GM12878 (cell line): ENCODE data around the gene FAM234A. TPM values are rescaled to one million over a fixed set of nuclear protein-coding genes. Genes with fewer than 3 reads are reported as not detected.

ENCODE experiments used
- ATAC-seq: fragments of 200-7000 bp; cut with Tn5 transposase; 3 replicates; pipeline ENCODE4 v1.9.1; 2020; ENCODE audit warnings: mild to moderate bottlenecking, moderate library complexity
- BruUV-seq: library from RNA; stranded (reverse); fragments of 400-500 nt; replicated peaks from 2 replicates; lab custom pipeline; 2021; lab: Mats Ljungman, UMichigan
- CTCF ChIA-PET: fragments of 300-600 bp; sonication (Branson Sonifier 250); formaldehyde crosslinking; extraction: SDS; loops from one replicate; lab custom pipeline; 2021; ENCODE audit warnings: inconsistent platforms; lab: Yijun Ruan, JAX
- POLR2A ChIA-PET: fragments of 350-600 bp; formaldehyde crosslinking; extraction: SDS; loops from one replicate; lab custom pipeline; 2021; ENCODE audit warnings: inconsistent platforms; lab: Charles Lee
- RAD21 ChIA-PET: fragments of 300-600 bp; sonication (Branson Sonifier 250); formaldehyde crosslinking; loops from one replicate; lab custom pipeline; 2023; ENCODE audit warnings: antibody characterized with exemption; ENCODE audit not compliant: unreplicated experiment; lab: Charles Lee
- SMC1A ChIA-PET: fragments of 300-600 bp; sonication (Branson Sonifier 250); formaldehyde crosslinking; loops from one replicate; lab custom pipeline; 2023; ENCODE audit not compliant: unreplicated experiment, uncharacterized antibody; lab: Charles Lee
- DNase-seq: peaks from one replicate; pipeline ENCODE4 v3.0.0-alpha.2; 2011; ENCODE audit warnings: low read depth, low spot score
- FAIRE-seq: peaks from 3 replicates; lab custom pipeline; 2011; peaks lifted over from hg19 to GRCh38; lab: Jason Lieb, UNC
- H2AFZ ChIP-seq: 2 replicates; pipeline ENCODE4 v1.6.0; 2011; ENCODE audit warnings: low read depth, low read length, control low read depth; ENCODE audit not compliant: control insufficient read depth
- H3K27ac ChIP-seq: 2 replicates; pipeline ENCODE4 v1.5.1; 2011; ENCODE audit warnings: control low read depth; ENCODE audit not compliant: control insufficient read depth, insufficient read depth
- H3K27me3 ChIP-seq, 2 experiments: replicated peaks in 1 of 2; 2 replicates each; pipeline versions ENCODE4 v1.6.0 to v1.6.1; 2011; ENCODE audit warnings: low read length in 1 of 2; ENCODE audit not compliant: control insufficient read depth in 2 of 2, insufficient read depth in 2 of 2
- H3K36me3 ChIP-seq, 2 experiments: 2 replicates each; pipeline ENCODE4 v1.5.1; 2011; ENCODE audit warnings: low read length in 1 of 2; ENCODE audit not compliant: control insufficient read depth in 2 of 2, insufficient read depth in 2 of 2
- H3K4me1 ChIP-seq: 2 replicates; pipeline ENCODE4 v1.6.1; 2011; ENCODE audit warnings: mild to moderate bottlenecking, low read length, moderate library complexity, mixed read lengths; ENCODE audit not compliant: control insufficient read depth, insufficient read depth
- H3K4me2 ChIP-seq: 2 replicates; pipeline ENCODE4 v1.6.0; 2011; ENCODE audit warnings: control low read depth; ENCODE audit not compliant: control insufficient read depth, insufficient read depth
- H3K4me3 ChIP-seq: fragments of 200-600 bp; sonication (generic); 2 replicates; pipeline ENCODE4 v1.5.1; 2016
- H3K79me2 ChIP-seq: 2 replicates; pipeline ENCODE4 v1.6.0; 2011; ENCODE audit warnings: low read length; ENCODE audit not compliant: control insufficient read depth, insufficient read depth
- H3K9ac ChIP-seq: 2 replicates; pipeline ENCODE4 v1.8.0; 2011; ENCODE audit warnings: low read length, control low read depth, mixed read lengths; ENCODE audit not compliant: control insufficient read depth, insufficient read depth
- H3K9me3 ChIP-seq: replicated peaks from 3 replicates; pipeline ENCODE4 v1.5.1; 2011; ENCODE audit warnings: mild to moderate bottlenecking, low read length; ENCODE audit not compliant: control insufficient read depth, insufficient read depth
- H4K20me1 ChIP-seq: 2 replicates; pipeline ENCODE4 v1.6.0; 2011; ENCODE audit not compliant: control insufficient read depth, insufficient read depth
- ASH2L ChIP-seq: fragments of 300-600, 200-600 bp; sonication (generic); IDR thresholded peaks from 2 replicates; pipeline ENCODE4 v1.6.1; 2017; ENCODE audit warnings: low read depth, mild to moderate bottlenecking, borderline replicate concordance
- CEBPB ChIP-seq, 2 experiments: fragments of 150-350 bp in 1 of 2; IDR thresholded peaks; 2 replicates each; pipeline ENCODE4 v1.6.1; 2012 to 2014; ENCODE audit warnings: low read depth in 2 of 2, low read length in 2 of 2, borderline replicate concordance in 1 of 2, inconsistent platforms in 1 of 2
- GABPA ChIP-seq: IDR thresholded peaks from 2 replicates; pipeline ENCODE4 v1.6.1; 2014; ENCODE audit warnings: antibody characterized with exemption, low read depth, mild to moderate bottlenecking, inconsistent platforms
- IRF3 ChIP-seq: fragments of 450-650 bp; IDR thresholded peaks from 2 replicates; pipeline ENCODE4 v1.6.1; 2014; ENCODE audit warnings: mild to moderate bottlenecking
- TCF3 ChIP-seq: IDR thresholded peaks from 2 replicates; pipeline ENCODE4 v1.6.1; 2012; ENCODE audit warnings: low read depth, mild to moderate bottlenecking, low read length, borderline replicate concordance; ENCODE audit not compliant: insufficient read depth
- ZBTB33 ChIP-seq: fragments of 450-650 bp; IDR thresholded peaks from 2 replicates; pipeline ENCODE4 v1.6.1; 2017; ENCODE audit warnings: mild to moderate bottlenecking
- ZNF217 ChIP-seq: fragments of 450-650 bp; IDR thresholded peaks from 2 replicates; pipeline ENCODE4 v1.6.1; 2017; ENCODE audit warnings: antibody characterized with exemption, mild to moderate bottlenecking
- ZNF274 ChIP-seq: IDR thresholded peaks from one replicate; pipeline ENCODE4 v1.8.0; 2011; ENCODE audit not compliant: insufficient read length, insufficient read depth
- ZNF592 ChIP-seq: fragments of 450-650 bp; IDR thresholded peaks from 2 replicates; pipeline ENCODE4 v1.6.1; 2017; ENCODE audit warnings: mild to moderate bottlenecking, moderate library complexity
- WGBS: methylation state at CpG from one replicate; pipeline ENCODE4 v1.1.6; 2016; ENCODE audit warnings: low lambda C conversion rate; ENCODE audit not compliant: insufficient replicate concordance, insufficient coverage; ENCODE audit errors: missing lambda C conversion rate; 5-methylcytosine and 5-hydroxymethylcytosine counted together
- in situ Hi-C: fragments of 300-500 bp; cut with MboI; formaldehyde crosslinking; loops from 9 replicates; pipeline ENCODE4 v1.14.3; 2018; ENCODE audit warnings: mixed read lengths
- intact Hi-C: fragments of 100-400 bp; cut with micrococcal nuclease; formaldehyde crosslinking; loops from one replicate; pipeline ENCODE4 v1.14.2; 2022; ENCODE audit not compliant: unreplicated experiment
- polyA plus RNA-seq, 11 experiments: library from polyadenylated mRNA; depleted of rRNA in 4 of 11; unstranded in 6 of 11; stranded (reverse) in 5 of 11; fragments of >200 nt; fragmentation: Nextera tagmentation in 4 of 11; fragmentation: Illumina TruSeq in 1 of 11; extraction: Ambion mirVana in 4 of 11; extraction: Trizol in 1 of 11; gene quantifications; 1 replicate in 1 of 11; 2 replicates in 10 of 11; pipeline versions ENCODE4 v1.2.1 to v1.2.3, GENCODE V29; 2011 to 2016; ENCODE audit warnings: inconsistent platforms in 2 of 11, missing spikeins in 2 of 11, low read depth in 1 of 11
- total RNA-seq, 4 experiments: library from RNA; depleted of rRNA in 3 of 4; stranded (reverse); fragments of >200 nt in 3 of 4; fragmentation: Illumina TruSeq in 1 of 4; extraction: Trizol in 1 of 4; gene quantifications; 2 replicates each; pipeline versions ENCODE4 v1.2.1 to v1.2.3, GENCODE V29; 2013 to 2021

FAM234A gene
- total and polyA plus RNA-seq, 10 of the 15 experiments (the other 5 are each of a cell fraction or from before 2014, with no cell fraction given): 1.6 to 37.6 (median 17.3) TPM

GRCh38 chr16:276426-277077, 41.9 kb downstream of the FAM234A start:
- Histone ChIP-seq H3K4me1 (no peaks in the 10 kb centered on the region), H3K9me3 (no peaks in the 10 kb centered on the region), H3K27me3 (peaks cover 0 to 3% of the 10 kb centered on the region in 2 experiments; a peak in 2 of 4 replicates), H3K36me3 (no peaks in the 10 kb centered on the region), H3K4me3 (no peak overlapping the region)
- 75% methylated on average over 20 of the region's 20 CpGs for WGBS
- DNase-seq (no peak), FAIRE-seq (no peak)
- SMC1A ChIA-PET: no interaction called here
- no TSS peak for BruUV-seq
- POLR2A ChIA-PET: no interaction called here
- in situ Hi-C loops: no loop called here
- RAD21 ChIA-PET: no interaction called here
- CTCF ChIA-PET: no interaction called here
- TF ChIP-seq GABPA (no peak), CEBPB (IDR thresholded peaks at IDR 0.05; ENCODE audit: borderline replicate concordance in 1 of 2, low read depth in 2 of 2, low read length in 2 of 2) (no peak), IRF3 (no peak), ASH2L (no peak), ZNF217 (no peak), ZBTB33 (no peak), TCF3 (no peak), ZNF592 (no peak), ZNF274 (no peak)
- TF ChIP-seq, all 136 proteins: peak for 0
- Histone ChIP-seq H4K20me1 (no peaks in the 10 kb centered on the region), H3K9ac (no peak overlapping the region), H2AFZ (no peak overlapping the region), H3K4me2 (no peak overlapping the region), H3K27ac (no peak overlapping the region), H3K79me2 (no peaks in the 10 kb centered on the region)
- intact Hi-C loops: no loop called here
- no peak for ATAC-seq
